Endothelial cell of umbilical vein (primary cell): Measurements from ENCODE around the gene CEACAM16. TPM values are rescaled to one million over a fixed set of nuclear protein-coding genes. Genes with fewer than 3 reads are reported as not detected.

ENCODE experiments used
- BruUV-seq: library from RNA; stranded (reverse); fragments of 400-500 nt; replicated peaks from 2 replicates; lab custom pipeline; 2021; lab: Mats Ljungman, UMichigan
- CTCF ChIA-PET: fragments of 300-600, 350-600 bp; sonication (Branson Sonifier 250); formaldehyde crosslinking; loops from one replicate; lab custom pipeline; 2021; ENCODE audit warnings: antibody characterized with exemption, inconsistent platforms; lab: Charles Lee
- POLR2A ChIA-PET: fragments of 300-600, 350-600 bp; sonication (Branson Sonifier 250); formaldehyde crosslinking; loops from one replicate; lab custom pipeline; 2021; ENCODE audit warnings: antibody characterized with exemption, inconsistent platforms; lab: Charles Lee
- DNase-seq: peaks from one replicate; pipeline ENCODE4 v3.0.0-alpha.2; 2011; ENCODE audit warnings: low read depth, low spot score
- FAIRE-seq: peaks from 2 replicates; lab custom pipeline; 2011; peaks lifted over from hg19 to GRCh38; lab: Jason Lieb, UNC
- H2AFZ ChIP-seq: 2 replicates; pipeline ENCODE4 v1.6.0; 2012; ENCODE audit warnings: low read depth, low read length, control low read depth, inconsistent platforms
- H3K27ac ChIP-seq: 2 replicates; pipeline ENCODE4 v1.5.1; 2011; ENCODE audit warnings: low read depth, mild to moderate bottlenecking, control low read depth, low read length, moderate library complexity; ENCODE audit not compliant: insufficient read depth
- H3K27me3 ChIP-seq, 2 experiments: 2 replicates each; pipeline versions ENCODE4 v1.6.0 to v1.6.1; 2011; ENCODE audit warnings: low read length in 2 of 2, mixed read lengths in 1 of 2; ENCODE audit not compliant: control insufficient read depth in 2 of 2, insufficient read depth in 2 of 2
- H3K36me3 ChIP-seq, 2 experiments: 2 replicates in 1 of 2; 3 replicates in 1 of 2; pipeline ENCODE4 v1.5.1; 2011; ENCODE audit warnings: low read length in 2 of 2, mild to moderate bottlenecking in 1 of 2, moderate library complexity in 1 of 2; ENCODE audit not compliant: control insufficient read depth in 2 of 2, insufficient read depth in 2 of 2; ENCODE audit errors: extremely low read depth in 1 of 2
- H3K4me1 ChIP-seq: 3 replicates; pipeline ENCODE4 v1.5.1; 2011; ENCODE audit warnings: mild to moderate bottlenecking, low read length; ENCODE audit not compliant: control insufficient read depth, insufficient read depth; ENCODE audit errors: extremely low read depth
- H3K4me2 ChIP-seq: 2 replicates; pipeline ENCODE4 v1.6.1; 2011; ENCODE audit warnings: low read length, control low read depth, mixed read lengths; ENCODE audit not compliant: insufficient read depth
- H3K4me3 ChIP-seq, 3 experiments: fragments of 200-600 bp in 1 of 3; sonication (generic), shearing (Covaris generic) in 1 of 3; replicated peaks in 1 of 3; 2 replicates each; pipeline ENCODE4 v1.5.1; 2011 to 2016; ENCODE audit warnings: control low read depth in 3 of 3, low read length in 3 of 3, mild to moderate bottlenecking in 2 of 3, inconsistent platforms in 1 of 3, low read depth in 1 of 3, moderate library complexity in 1 of 3; ENCODE audit not compliant: insufficient read depth in 1 of 3
- H3K79me2 ChIP-seq: 2 replicates; pipeline ENCODE4 v1.6.0; 2012; ENCODE audit warnings: low read length, inconsistent platforms; ENCODE audit not compliant: control insufficient read depth, insufficient read depth
- H3K9ac ChIP-seq: replicated peaks from 2 replicates; pipeline ENCODE3; 2011; ENCODE audit warnings: low read length, control low read depth; ENCODE audit not compliant: insufficient read depth; ENCODE audit errors: extremely low read depth
- H3K9me1 ChIP-seq: replicated peaks from 3 replicates; pipeline ENCODE4 v1.6.0; 2011; ENCODE audit warnings: mild to moderate bottlenecking, low read length; ENCODE audit not compliant: control insufficient read depth, insufficient read depth; ENCODE audit errors: extremely low read depth
- H3K9me3 ChIP-seq: replicated peaks from 2 replicates; pipeline ENCODE4 v1.5.1; 2012; ENCODE audit warnings: low read length, inconsistent platforms; ENCODE audit not compliant: control insufficient read depth, insufficient read depth
- H4K20me1 ChIP-seq: replicated peaks from 2 replicates; pipeline ENCODE3; 2011; ENCODE audit warnings: mild to moderate bottlenecking, low read length; ENCODE audit not compliant: control insufficient read depth, insufficient read depth; ENCODE audit errors: extremely low read depth
- CTCF ChIP-seq, 2 donors: IDR thresholded peaks; 1 replicate in 1 of 2; 2 replicates in 1 of 2; pipeline ENCODE4 v1.5.1; 2011; ENCODE audit warnings: low read length in 2 of 2, mild to moderate bottlenecking in 2 of 2, moderate library complexity in 2 of 2, control low read depth in 1 of 2, inconsistent platforms in 1 of 2, low read depth in 1 of 2; ENCODE audit not compliant: insufficient read depth in 1 of 2; ENCODE audit errors: extremely low read depth in 1 of 2
- EZH2 ChIP-seq: IDR thresholded peaks from 2 replicates; pipeline ENCODE4 v1.6.1; 2012; ENCODE audit warnings: borderline replicate concordance, low read depth, mild to moderate bottlenecking, moderate library complexity, low read length, inconsistent platforms; ENCODE audit not compliant: severe bottlenecking
- FOS ChIP-seq: IDR thresholded peaks from 2 replicates; pipeline ENCODE4 v1.6.1; 2011; ENCODE audit warnings: mild to moderate bottlenecking, low read length, moderate library complexity, borderline replicate concordance; ENCODE audit not compliant: insufficient read depth
- GATA2 ChIP-seq: IDR thresholded peaks from 2 replicates; pipeline ENCODE4 v1.7.0; 2011; ENCODE audit warnings: low read depth, mild to moderate bottlenecking, moderate library complexity, mixed read lengths, low read length; ENCODE audit not compliant: insufficient read length, insufficient read depth
- JUN ChIP-seq: IDR thresholded peaks from 2 replicates; pipeline ENCODE4 v1.6.1; 2011; ENCODE audit warnings: borderline replicate concordance, low read depth; ENCODE audit not compliant: insufficient read length, insufficient read depth
- MAX ChIP-seq: IDR thresholded peaks from 2 replicates; pipeline ENCODE4 v1.6.1; 2011; ENCODE audit not compliant: insufficient read depth, insufficient read length
- MYC ChIP-seq: IDR thresholded peaks from one replicate; pipeline ENCODE4 v1.6.1; 2011; ENCODE audit warnings: mild to moderate bottlenecking, low read depth, low read length
- POLR2A ChIP-seq: IDR thresholded peaks from 2 replicates; pipeline ENCODE4 v1.6.1; 2012; ENCODE audit warnings: low read depth, mild to moderate bottlenecking, control low read depth, low read length
- POLR2AphosphoS5 ChIP-seq: IDR thresholded peaks from 2 replicates; pipeline ENCODE4 v1.6.1; 2012; ENCODE audit warnings: low read depth, mild to moderate bottlenecking, control low read depth, low read length, moderate library complexity; ENCODE audit not compliant: insufficient read depth
- dilution Hi-C: fragments of 300-500 bp; cut with MboI; formaldehyde crosslinking; loops from one replicate; pipeline ENCODE4 v1.15.0; 2019; ENCODE audit warnings: low sequenced_read_pairs; ENCODE audit not compliant: extremely low pct_ligation_motif_present
- intact Hi-C: fragments of 100-400 bp; cut with micrococcal nuclease; formaldehyde crosslinking; loops from one replicate; pipeline ENCODE4 v1.10.0; 2022
- polyA plus RNA-seq, 4 experiments: library from polyadenylated mRNA; depleted of rRNA in 3 of 4; stranded (reverse) in 3 of 4; unstranded in 1 of 4; fragments of >200 nt; gene quantifications; 2 replicates each; pipeline versions ENCODE4 v1.2.1 to v1.2.3, GENCODE V29; 2011 to 2012; ENCODE audit warnings: missing spikeins in 1 of 4
- total RNA-seq: library from RNA; stranded (reverse); gene quantifications from 2 replicates; pipeline ENCODE4 v1.2.3, GENCODE V29; 2021

The CEACAM16 gene
- total and polyA plus RNA-seq, 2 donors (not counting 3 experiments of a cell fraction or from before 2014, with no cell fraction given): not detected

GRCh38 chr19:44703336-44704078 is 4.6 kb downstream of the CEACAM16 start:
- FAIRE-seq: no peak
- no peaks in the 10 kb centered on the region for H3K79me2 ChIP-seq
- POLR2A ChIA-PET: no interaction called here
- no peaks in the 10 kb centered on the region for H4K20me1 ChIP-seq
- H3K9me3 ChIP-seq: no peaks in the 10 kb centered on the region
- TF ChIP-seq GATA2 (no peak), EZH2 (no peak), FOS (no peak), POLR2A (no peak), CTCF (IDR thresholded peaks at IDR 0.05; ENCODE audit: extremely low read depth in 1 of 2, insufficient read depth in 1 of 2, low read depth in 1 of 2, low read length in 2 of 2) (no peak), MAX (no peak), POLR2AphosphoS5 (no peak), JUN (no peak), MYC (no peak)
- no peak overlapping the region for H3K4me2 ChIP-seq
- no peak overlapping the region for H3K27ac ChIP-seq
- no peaks in the 10 kb centered on the region for H3K36me3 ChIP-seq
- H3K4me1 ChIP-seq: no peaks in the 10 kb centered on the region
- H3K27me3 ChIP-seq: no peaks in the 10 kb centered on the region
- dilution Hi-C loops (no loop called here), intact Hi-C loops (no loop called here)
- no peaks in the 10 kb centered on the region for H3K9me1 ChIP-seq
- BruUV-seq: no TSS peak
- no peak overlapping the region for H3K4me3 ChIP-seq
- no peak overlapping the region for H2AFZ ChIP-seq
- H3K9ac ChIP-seq: no peak overlapping the region
- CTCF ChIA-PET: interaction anchor here (1.3 kb wide), 1 partner anchor 20 kb away, joined by 5 read pairs; no protein-coding TSS in a partner anchor
- no peak for DNase-seq
